Stimulated activated CD4-positive, alpha-beta T cell treated with anti-CD3 and anti-CD28 coated beads, Interleukin-4, amount 100 ng/mL, for 4 hours (primary cell): Measurements from ENCODE around the gene MTRF1L.
A peak's percentile ranks its signal among the peaks of the same experiment; 100 is the strongest.
"Not testable (repeated sequence)": the region's sequence is repeated elsewhere in the genome, so short reads cannot be mapped to it uniquely, and the experiment has no call there.

Source experiments
- DNase-seq, 2 experiments: peaks; one replicate each; pipeline ENCODE4 v3.0.0-alpha.2; 2020

The MTRF1L gene

GRCh38 chr6:153001767-153002612 lies 519 bp downstream of the MTRF1L start:
- DNase-seq: peak in 1 of 2 experiments; percentile 4

- not testable (repeated sequence) for DNase-seq
These were observed 1.7 kb downstream of the MTRF1L start for GRCh38 chr6:153000790-153001189.

- DNase-seq: no peak
These were observed 2.3 kb downstream of the MTRF1L start for GRCh38 chr6:153000243-153000642.

GRCh38 chr6:152999538-152999937 lies 3.0 kb downstream of the MTRF1L start:
- DNase-seq: not testable (repeated sequence)

- DNase-seq: no peak
These were observed 8.7 kb downstream of the MTRF1L start for GRCh38 chr6:152993847-152994246.

GRCh38 chr6:152993431-152993830 lies 9.1 kb downstream of the MTRF1L start:
- no peak for DNase-seq

- no peak for DNase-seq
These were observed 15.5 kb downstream of the MTRF1L start for GRCh38 chr6:152986978-152987377.

- not testable (repeated sequence) for DNase-seq
These were observed 17.2 kb downstream of the MTRF1L start for GRCh38 chr6:152985300-152985699.

- no peak for DNase-seq
These were observed 18.0 kb downstream of the MTRF1L start for GRCh38 chr6:152984513-152984872.

- DNase-seq: peak; percentile 90 to 96
These were observed 18.6 kb downstream of the MTRF1L start for GRCh38 chr6:152983637-152984512.

GRCh38 chr6:152982904-152983636 lies 19.4 kb downstream of the MTRF1L start, which contains the start of gene FBXO5:
TSS of gene FBXO5 (minus strand) at chr6:152983041. CDS start at chr6:152982959, 82 bp downstream.
- peak; percentile 97 for DNase-seq

- no peak for DNase-seq
These were observed 20.3 kb downstream of the MTRF1L start for GRCh38 chr6:152981989-152982903.

- no peak for DNase-seq
These were observed 21.3 kb downstream of the MTRF1L start for GRCh38 chr6:152981219-152981618.

GRCh38 chr6:152980656-152981055 lies 21.9 kb downstream of the MTRF1L start:
- no peak for DNase-seq

- no peak for DNase-seq
These were observed 23.4 kb downstream of the MTRF1L start for GRCh38 chr6:152979116-152979515.

- no peak for DNase-seq
These were observed 24.5 kb downstream of the MTRF1L start for GRCh38 chr6:152978058-152978457.

GRCh38 chr6:152977556-152977955 lies 25.0 kb downstream of the MTRF1L start:
- DNase-seq: no peak

- DNase-seq: no peak
These were observed 25.8 kb downstream of the MTRF1L start for GRCh38 chr6:152976749-152977148.

GRCh38 chr6:152975204-152975915 lies 27.1 kb downstream of the MTRF1L start:
- no peak for DNase-seq

- no peak for DNase-seq
These were observed 28.6 kb downstream of the MTRF1L start for GRCh38 chr6:152973916-152974315.
